Fibroblast of skin of back (primary cell): ENCODE data around the gene ZIC1. TPM values are rescaled to one million over a fixed set of nuclear protein-coding genes. Genes with fewer than 3 reads are reported as not detected.

ENCODE experiments used
- DNase-seq: peaks from one replicate; pipeline ENCODE4 v3.0.0-alpha.2; 2013
- polyA plus RNA-seq, 2 experiments: library from polyadenylated mRNA; unstranded; fragments of 120-200 nt; gene quantifications; one replicate each; pipeline ENCODE4 v1.2.1, GENCODE V29; 2013; ENCODE audit not compliant: insufficient read length in 2 of 2

ZIC1 gene
- polyA plus RNA-seq (2013, experiment 1 of 2; ENCODE audit: insufficient read length) = 49.8 TPM
- 45.6 TPM for polyA plus RNA-seq (2013, experiment 2 of 2; ENCODE audit: insufficient read length)

DNA sequence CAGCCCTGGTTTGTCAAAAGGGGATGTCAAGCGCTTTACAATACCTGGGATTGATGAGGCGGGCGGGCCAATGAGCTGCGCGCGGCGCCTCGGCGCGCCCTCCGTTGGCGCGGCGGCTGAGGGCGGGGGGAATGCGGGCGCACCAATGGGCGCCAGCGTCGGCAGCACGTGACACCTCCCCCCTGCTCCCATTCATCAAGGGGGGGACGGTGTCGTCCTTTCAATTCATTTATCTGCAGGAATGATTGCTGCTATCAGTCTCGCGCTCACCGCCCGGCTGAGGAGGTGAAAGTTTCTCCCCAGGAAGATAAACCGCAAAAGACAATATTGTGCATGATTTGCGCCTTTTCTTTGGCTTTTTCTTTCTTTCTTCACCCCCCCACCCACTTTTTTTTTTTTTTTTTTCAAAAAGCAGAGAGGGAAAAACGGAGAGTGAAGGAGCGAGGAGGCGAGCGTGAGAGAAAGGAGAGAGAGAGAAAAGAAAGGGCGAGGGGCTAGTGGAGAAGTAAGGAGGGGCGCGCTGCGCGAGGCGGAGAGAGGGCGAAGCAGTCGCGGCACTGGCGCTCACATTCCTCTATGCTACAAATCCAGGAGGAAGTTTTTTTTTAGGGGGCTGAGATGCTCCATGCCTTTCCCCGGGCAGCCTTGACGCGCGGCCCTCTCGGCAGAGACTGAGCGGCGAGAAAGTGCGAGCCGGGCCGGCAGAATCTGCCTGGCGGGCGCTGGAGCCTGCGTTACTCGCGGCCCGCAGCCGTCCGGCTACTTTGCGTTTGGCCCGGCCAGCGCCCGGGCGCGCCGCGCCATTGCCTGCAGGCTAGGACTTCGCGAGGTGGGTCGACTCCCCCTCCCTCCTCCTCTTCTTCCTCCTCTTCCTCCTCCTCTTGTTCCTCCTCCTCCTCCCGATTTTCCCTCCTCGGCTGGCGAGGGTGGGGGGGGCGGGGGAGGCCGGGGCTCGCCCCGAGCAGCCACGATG lies at the start of gene ZIC1:
ZIC1 (plus strand) TSS at position 223 of the 973 bp plus-strand sequence; CDS start at position 971, 748 bp downstream.
- DNase-seq = peak; percentile 95

DNA sequence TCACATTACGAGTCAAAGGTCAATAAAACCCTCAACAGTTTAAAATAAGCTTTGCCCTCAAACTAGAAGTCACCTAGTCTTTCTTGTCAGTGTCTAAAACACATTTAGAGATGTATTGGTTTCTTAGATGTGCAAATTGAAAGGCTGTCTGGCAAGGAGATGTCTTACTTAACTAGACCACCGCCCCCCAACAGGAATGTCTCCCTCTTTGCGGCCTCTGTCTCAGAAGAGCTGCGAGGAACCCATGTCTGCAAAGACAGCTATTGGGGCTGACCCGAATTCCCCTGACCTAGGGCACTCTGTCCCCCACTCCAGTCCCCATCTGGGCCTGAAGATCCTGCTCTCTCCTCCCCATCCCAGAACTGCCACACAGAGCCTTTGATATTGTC lies 49.1 kb upstream of the ZIC1 start:
- DNase-seq = no peak

DNA sequence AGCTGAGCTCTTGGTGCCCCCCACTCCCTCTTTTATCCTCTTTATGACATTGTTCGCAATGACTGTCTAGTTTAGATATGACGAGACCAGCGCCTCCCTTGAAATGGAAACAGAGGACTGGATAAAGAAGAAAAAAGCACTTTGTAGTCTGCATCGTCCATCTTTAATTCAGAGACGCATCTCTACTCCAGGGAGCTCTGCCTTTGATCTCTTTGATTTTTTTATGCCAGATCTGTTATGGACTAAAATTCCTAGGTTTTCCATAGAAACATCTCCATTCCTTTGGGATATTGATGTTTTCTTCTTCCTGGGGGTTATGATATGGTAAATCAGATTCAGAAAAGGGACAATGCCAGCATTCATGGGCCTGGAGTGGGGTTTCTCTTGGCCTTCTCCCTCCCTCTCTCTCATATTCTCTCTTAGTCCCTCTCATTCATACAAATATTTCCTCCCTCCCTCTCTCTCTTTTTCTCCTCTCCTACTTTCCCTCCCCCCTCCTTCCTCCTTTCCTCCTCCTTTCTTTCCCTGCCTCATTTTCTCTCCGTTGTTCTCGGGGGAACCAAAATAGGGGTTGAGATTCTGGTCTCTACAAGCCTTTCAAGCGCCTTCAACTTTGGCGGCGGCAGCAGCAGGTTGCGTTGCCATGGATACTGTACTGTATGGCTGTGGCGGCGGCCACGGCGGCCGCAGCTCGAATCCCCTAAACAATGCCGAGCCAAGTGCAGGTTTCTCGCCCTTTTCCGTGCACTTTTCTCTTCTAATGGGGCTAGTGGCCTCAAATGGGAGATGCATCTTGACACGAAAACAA lies 48.3 kb upstream of the ZIC1 start:
- DNase-seq = peak; percentile 39

DNA sequence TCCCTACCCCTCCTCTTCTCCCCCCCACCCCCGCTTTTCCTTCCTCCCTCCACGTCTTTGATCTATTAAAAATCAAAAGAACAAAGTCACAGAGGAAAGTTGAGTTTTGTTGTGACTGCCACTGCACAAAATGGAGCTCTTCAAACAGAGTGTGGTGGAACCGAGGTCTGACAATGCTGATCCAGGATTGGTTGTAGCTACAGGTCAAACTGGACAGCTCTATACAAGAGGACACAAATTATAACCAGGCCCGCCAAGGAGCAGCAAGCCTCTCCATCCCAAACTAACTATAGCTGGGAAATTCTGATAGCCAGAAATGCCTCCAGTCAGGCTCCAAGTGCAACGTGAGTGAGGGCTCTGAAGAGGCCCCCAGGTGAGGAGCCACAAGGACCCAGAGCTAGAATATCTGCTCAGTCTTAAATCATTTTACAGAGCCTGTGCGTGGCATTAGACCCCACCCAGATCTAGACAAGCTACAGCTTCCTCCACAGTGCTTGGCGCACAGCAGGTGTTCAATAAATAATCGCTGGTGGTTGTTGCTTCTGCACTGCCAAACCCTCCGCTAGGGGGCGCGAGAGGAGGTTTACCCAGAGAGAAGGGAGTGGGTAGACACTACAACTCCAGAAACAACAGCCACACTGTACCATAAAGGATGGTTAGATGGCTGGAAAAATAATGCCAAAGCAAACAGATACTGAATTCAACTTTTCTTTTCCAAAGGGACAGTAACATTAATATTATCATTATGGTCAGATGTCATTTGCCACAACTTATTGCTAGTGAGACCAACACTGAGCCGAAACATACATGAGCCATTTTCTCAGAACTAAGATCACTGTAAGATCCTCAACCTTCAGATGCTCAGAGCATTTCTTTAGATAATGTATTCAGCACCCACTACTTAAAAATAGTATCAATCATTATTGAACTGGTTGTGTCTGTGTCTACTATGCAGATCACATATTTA lies 47.4 kb upstream of the ZIC1 start:
- peak; percentile 38 for DNase-seq

DNA sequence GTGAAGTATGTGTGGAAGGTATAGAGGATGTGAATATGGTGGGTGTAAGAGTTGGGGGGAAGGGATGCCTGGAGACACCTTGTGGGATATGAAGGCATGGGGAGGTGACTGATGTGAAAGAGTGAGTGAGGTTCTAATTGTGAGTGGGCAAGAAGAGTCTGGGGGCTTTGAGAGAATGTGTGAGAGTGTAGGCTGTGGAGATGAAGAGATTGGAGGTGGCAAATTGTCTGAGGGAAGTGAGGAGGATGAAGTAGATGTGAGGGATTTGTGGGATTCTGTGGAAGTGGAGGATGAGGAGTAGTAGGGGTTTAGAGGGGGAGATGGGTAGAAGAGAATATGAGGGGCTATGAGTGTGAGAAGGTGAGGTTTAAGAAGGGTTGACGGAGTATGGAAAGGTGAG lies 44.4 kb upstream of the ZIC1 start:
- no peak for DNase-seq

DNA sequence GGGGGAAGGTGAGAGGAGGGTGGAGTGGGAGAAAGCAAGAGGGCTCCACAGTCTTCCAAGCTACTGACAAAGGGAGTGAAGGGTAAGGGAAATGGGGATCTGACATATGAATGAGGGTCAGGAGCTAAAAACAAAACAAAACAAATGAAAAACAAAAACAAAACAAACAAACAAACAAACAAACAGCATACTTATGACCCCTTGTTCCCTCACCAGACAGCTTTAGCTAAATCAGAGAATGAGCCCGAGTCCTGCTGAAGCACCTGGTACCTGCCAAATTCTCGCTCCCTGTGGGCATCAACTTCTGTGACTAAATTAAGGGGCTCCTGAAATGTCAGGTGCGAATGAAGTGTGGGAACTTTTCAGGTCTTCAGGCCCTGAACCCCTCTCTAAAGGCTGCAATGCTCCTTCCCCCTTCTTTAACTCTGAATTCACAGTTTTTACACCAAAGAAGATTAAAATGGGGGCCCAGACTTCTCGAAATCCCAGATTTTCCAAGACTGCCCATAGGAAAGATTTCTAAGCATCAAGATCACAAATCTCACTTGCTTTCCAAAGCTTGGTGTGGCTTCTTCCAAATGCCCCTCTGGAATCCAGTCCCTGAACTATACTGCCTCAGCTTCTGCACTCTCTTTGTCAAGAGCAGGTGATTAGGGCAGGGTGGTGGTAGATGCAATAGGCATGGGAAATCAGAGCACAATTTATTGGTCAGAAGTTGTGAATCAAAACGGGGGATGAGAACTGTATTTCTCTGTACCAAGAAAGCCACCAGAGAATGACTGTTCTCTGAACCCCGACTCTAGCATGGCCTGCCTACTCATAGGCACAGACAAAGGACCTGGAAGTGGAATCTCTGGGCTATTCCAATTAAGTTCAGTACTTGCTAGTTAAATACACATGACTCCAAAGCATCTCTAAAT lies 43.7 kb upstream of the ZIC1 start:
- DNase-seq = no peak

DNA sequence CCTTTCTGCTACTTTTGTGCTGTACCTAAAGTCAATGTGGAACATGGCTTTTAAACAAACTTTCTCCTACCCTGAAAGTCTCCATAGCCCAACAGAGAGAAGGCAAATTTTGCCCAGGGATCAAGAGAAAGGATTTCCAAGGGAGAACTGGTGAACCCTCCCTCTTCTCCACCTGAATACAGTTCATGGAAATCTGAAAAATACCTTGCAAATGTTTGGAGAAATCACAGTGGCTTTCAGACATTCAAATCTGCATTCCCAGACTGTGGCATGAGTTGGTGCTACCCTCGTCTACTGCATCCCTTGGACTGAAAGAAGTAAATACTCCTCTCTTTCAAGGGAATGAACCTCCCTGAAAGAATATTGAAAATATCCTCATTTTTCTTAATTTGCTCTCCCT lies 41.5 kb upstream of the ZIC1 start:
- DNase-seq = no peak

DNA sequence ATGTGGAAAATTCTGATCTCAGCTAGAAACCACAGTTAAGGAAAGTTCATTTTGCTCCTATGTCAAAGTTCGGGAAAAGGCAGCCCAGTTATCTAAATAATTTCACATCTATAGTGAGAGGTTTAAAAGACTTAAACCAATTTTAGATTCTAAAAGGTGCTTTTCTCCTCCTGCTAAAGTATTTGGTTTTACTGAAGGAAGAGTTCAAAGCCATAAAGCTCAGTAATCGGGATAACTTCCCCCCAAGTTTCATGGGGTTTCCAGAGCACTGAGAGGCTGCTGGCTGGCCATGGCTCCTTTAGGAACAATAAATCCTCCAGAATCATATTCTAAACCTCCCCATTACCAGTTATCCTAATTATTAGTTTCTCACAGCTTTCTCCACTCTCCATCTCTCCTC lies 41.0 kb upstream of the ZIC1 start:
- no peak for DNase-seq

DNA sequence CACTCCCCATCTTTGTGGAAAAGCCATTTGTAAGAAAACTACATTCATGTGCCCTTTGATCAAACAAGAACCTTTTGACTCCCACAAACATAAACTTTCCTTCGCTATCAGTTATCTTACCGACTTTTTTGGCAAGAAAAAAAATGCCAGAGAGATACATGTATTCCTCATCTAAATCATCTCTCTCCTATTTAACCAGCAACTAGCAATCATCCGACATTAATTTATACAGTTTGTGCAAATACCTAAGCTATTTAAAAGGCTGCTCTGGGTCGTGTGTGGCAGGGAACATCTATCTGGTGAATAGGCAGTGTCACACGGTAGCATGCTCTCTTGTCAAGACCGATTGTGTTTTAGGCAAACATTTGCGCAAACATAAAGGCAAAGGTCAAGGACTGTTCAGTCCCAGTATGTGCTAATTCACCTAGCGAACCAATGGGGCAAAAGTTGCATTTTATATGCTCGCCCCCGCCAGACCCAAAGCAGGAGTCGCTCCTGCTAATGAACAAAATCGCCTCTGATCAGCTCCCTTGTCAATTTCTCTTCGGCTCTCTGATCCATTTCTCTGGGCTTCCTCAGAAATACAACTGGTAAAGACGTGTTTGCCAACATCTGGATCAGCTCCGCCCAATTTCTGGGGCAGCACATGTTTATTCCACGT lies 40.5 kb upstream of the ZIC1 start:
- no peak for DNase-seq

DNA sequence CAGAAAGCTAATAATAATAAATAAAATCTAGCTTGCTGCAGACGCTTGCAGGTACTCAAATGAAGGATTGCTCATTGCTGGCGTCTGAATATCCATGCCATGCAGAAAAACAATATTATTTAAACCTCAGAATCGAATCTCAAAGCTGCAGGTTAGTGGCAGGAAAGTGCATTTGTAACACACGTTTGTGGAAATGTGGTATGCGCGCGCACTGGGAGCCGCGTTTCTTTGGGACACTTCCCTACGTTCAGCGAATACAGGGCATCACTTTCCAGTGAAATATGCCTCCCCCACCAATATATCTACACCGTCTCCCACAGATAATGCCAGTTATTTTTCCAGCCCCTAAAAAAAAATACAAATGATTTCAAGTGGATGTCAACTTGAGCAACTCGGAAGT lies 39.9 kb upstream of the ZIC1 start:
- no peak for DNase-seq

DNA sequence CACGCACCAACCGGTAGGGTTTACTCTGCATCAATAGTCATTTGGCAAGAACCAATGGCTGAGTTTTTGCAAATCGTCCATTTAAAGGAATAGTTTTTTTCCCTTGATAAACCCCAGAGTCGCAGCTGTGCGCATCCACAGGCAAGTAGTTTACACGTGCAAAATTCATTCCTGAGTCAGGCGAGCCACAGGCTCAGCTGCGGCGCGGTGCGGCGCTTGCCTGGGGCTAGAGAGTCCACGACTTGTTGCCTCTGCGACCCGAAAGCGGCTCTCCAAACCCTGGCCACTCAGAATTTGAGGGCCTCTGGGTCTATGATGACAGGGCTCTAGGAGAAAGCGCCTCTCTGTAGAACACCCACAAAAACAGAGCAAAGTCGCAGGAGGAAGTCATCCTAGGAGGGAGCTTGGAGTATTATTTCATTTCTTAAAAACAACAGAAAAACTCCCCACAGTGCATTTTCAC lies 39.5 kb upstream of the ZIC1 start:
- DNase-seq = peak; percentile 55

DNA sequence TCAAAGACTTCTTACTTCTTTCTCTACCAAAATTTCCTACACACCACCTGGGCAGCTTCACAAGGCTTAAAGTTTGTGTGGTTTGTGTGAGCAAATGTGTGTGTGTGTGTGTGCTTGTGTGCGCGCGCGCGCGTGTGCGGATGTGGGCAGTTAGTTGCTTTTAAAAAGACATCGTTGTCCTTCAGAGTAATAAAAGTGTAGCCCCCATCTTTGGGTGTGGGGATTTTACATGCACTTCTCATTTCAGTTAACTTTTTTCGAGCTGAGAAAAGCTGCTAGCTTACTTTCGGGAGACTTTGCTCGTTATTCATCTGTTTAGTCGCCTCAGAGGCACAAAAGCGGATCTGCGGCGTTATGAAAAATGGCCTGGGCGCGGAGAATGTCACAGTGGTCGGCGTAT lies 38.8 kb upstream of the ZIC1 start:
- peak; percentile 40 for DNase-seq

DNA sequence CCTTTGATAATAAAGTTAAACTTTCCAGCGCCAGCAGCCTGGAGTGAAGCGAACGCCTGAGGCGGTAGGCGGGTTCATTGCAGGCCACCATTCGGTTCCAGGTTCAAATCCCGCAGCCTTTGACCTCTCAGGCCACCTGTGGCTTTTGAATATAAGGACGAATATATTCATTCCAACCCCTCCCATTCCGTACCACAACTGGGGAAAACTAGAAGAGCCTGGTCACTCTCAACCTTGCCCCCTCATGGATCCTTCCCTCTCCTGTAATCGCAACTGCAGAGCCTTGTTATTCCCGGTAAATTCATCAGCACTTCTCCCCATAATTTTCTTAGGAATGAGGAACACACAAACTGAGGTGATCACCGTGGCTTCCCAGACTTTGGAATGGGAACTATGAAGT lies 38.0 kb upstream of the ZIC1 start:
- DNase-seq = no peak

DNA sequence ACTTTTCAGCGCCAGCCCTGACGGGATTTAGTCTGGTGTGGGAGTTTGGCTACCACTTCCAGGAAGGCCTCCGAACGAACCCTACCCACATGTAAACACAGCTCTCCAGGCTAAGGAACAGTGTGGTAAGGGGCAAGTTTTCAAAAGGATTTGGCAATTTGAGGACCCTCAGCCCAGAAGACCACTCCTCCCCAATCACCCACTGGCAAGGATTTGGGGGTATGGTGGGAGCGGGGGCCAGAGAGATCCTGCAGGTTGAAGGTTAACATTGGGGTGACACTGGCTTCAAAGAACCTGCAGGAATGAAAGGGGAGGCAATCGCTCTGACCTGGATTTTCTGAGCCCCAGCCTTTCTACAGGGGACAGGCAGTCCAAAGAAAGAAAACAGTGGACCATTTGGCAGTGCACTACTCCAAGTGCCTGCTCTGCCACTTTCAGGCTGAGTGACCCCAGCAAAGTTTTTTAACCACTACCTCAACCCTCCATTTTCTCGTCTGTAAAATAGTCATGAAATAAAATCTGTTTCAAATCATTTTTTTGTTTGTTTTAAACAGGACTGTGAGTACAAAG lies 37.3 kb upstream of the ZIC1 start:
- DNase-seq = no peak

DNA sequence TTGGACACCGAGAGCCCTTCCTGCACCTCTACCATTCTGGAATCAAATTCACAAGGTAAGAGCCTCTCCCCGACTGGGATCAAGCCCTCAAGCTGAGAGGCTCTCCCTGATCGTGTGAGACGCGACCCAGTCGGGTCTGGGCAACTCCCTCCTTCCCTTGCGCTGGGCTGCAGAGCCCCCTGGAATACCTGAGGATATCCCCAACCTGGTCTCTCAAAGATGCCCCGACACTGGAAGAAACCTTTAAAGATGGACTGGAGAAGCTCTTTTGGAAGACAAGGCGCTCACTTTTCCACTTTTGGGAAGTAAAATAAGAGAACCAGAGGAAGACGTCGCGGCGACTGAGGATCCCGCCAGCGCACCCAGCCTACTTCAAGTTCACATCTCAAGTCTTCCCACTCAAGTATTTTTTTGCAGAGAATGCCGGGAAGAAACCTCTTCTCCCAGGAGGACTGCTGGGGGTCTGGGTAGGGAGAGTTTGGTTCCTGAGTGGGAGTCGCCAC lies 36.6 kb upstream of the ZIC1 start:
- no peak for DNase-seq

DNA sequence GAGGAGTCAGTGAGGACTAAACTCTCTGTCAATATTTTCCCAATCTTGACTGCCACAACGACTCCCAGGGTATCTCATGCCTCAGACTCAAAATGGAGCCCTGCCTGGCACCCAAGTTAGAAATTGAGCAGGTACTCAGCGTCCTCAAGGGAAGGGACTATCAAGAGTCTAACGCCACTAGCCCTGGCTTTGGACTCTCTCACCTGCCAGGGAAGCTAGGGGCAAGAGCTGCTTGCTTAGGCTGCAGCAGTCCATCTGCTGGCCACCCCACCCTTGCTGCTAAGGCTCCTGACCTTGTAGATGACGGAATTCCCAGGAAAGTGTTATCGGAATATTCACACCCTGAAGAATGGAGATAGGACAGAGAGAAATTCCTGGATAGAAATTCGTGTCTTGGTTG lies 35.9 kb upstream of the ZIC1 start:
- DNase-seq = no peak

DNA sequence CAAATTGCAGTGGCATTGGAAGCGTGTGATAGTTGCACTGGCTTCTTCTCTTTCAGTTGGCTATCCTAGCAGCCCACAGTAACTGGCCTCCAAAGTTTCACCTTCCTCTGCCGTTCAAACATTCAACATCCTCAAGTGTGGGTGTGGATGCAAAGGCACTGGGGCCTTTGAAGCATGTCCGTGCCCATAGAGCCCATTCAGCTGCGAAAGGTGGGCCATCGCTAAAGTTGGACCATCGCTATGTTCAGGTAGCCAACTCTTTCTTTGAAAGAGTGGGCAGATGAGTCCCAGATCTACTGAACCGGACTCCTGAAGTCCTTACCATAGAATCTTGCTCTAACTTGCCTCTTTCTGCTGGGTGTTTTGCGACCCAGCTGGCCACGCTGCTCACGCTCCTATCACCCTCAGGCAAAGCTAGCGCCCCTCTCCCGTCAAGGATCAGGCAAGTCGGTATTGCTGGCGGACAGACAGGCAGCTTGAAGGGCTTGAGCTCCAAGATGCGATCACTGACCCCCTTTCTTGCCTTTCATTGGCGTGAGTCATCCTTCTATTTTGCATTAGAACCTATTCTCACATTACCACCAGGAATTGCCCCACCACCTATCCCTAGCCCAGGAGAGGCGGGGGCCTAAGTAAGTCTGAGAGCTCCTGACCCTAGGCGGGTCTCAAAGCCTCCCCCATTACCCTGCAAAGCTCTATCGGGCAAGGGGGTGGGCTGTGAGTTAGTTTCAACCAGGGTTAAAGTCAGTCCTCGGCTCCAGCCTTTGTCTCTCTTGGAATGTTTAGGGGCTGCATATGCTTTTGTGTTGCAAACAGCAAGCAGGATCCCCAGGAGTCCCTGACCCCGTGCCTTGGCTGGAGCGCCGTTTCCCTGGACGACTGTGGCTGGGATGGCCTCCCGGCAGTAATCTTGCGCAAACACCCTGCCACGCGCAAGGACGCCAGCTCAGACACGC lies 31.5 kb upstream of the ZIC1 start:
- no peak for DNase-seq

DNA sequence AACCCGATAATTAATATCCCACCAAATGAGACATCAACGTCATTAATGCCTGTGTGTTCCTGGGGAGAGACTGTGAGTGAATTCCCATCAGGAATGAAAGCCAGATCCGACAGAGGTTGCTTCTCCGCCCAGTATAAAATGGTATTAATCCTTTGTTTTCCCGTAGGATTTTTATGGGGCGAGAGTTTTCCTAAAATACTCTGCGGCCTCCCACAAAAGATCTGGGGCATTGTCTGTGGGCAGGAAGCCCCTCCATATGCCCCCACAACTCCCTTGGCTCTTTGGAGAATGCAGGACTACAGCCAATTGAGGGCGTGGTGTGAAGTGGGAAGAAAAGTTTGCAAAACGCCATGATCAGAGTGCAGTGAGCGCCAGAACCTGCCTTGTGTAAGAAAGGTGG lies 29.5 kb upstream of the ZIC1 start:
- no peak for DNase-seq
